H9 (cell line): ENCODE results near the gene KLRC3. TPM values are rescaled to one million over a fixed set of nuclear protein-coding genes. Genes with fewer than 3 reads are reported as not detected.
"Not testable (repeated sequence)": the region's sequence is repeated elsewhere in the genome, so short reads cannot be mapped to it uniquely, and the experiment has no call there.

Source experiments
- DNase-seq: peaks from one replicate; pipeline ENCODE4 v3.0.0-alpha.2; 2017
- H2AFZ ChIP-seq: one replicate; pipeline ENCODE4 v1.6.1; 2013; ENCODE audit warnings: mild to moderate bottlenecking, low read length, control low read depth, moderate library complexity
- H2AK5ac ChIP-seq: 2 replicates; pipeline ENCODE4 v1.6.1; 2013; ENCODE audit warnings: low read length, control low read depth, mixed read lengths; ENCODE audit not compliant: insufficient read length
- H2BK120ac ChIP-seq: one replicate; pipeline ENCODE4 v1.6.1; 2013; ENCODE audit warnings: low read depth, mild to moderate bottlenecking, low read length, control low read depth, inconsistent platforms; ENCODE audit not compliant: poor library complexity, severe bottlenecking
- H2BK12ac ChIP-seq: 2 replicates; pipeline ENCODE4 v1.6.1; 2013; ENCODE audit warnings: low read length, control low read depth, mixed read lengths, low read depth; ENCODE audit not compliant: insufficient read length
- H2BK15ac ChIP-seq: 2 replicates; pipeline ENCODE4 v1.6.1; 2013; ENCODE audit warnings: low read depth, low read length, control low read depth
- H2BK20ac ChIP-seq: one replicate; pipeline ENCODE4 v1.6.1; 2013; ENCODE audit warnings: low read depth, mild to moderate bottlenecking, low read length, control low read depth, inconsistent platforms; ENCODE audit not compliant: poor library complexity, severe bottlenecking
- H2BK5ac ChIP-seq: 2 replicates; pipeline ENCODE4 v1.6.1; 2013; ENCODE audit warnings: low read length, control low read depth, mixed read lengths; ENCODE audit not compliant: insufficient read length
- H3K14ac ChIP-seq: 2 replicates; pipeline ENCODE4 v1.6.1; 2013; ENCODE audit warnings: low read length, control low read depth; ENCODE audit not compliant: insufficient read depth
- H3K18ac ChIP-seq: 2 replicates; pipeline ENCODE4 v1.6.1; 2013; ENCODE audit warnings: low read depth, mild to moderate bottlenecking, mixed read lengths, low read length, control low read depth; ENCODE audit not compliant: insufficient read length
- H3K23ac ChIP-seq: 2 replicates; pipeline ENCODE4 v1.6.1; 2013; ENCODE audit warnings: low read length, control low read depth, mixed read lengths, low read depth; ENCODE audit not compliant: insufficient read length
- H3K23me2 ChIP-seq: 2 replicates; pipeline ENCODE4 v1.6.1; 2013; ENCODE audit warnings: low read depth, mild to moderate bottlenecking, mixed read lengths, low read length, control low read depth; ENCODE audit not compliant: insufficient read length, poor library complexity, severe bottlenecking
- H3K27ac ChIP-seq: 2 replicates; pipeline ENCODE4 v1.5.1; 2013; ENCODE audit warnings: low read length, control low read depth, mixed read lengths, low read depth; ENCODE audit not compliant: insufficient read length
- H3K27me3 ChIP-seq: 2 replicates; pipeline ENCODE4 v1.6.1; 2013; ENCODE audit warnings: low read length, control low read depth, inconsistent platforms; ENCODE audit not compliant: insufficient read depth
- H3K4ac ChIP-seq: 2 replicates; pipeline ENCODE4 v1.6.1; 2013; ENCODE audit warnings: low read depth, mild to moderate bottlenecking, control low read depth, inconsistent platforms, low read length, moderate library complexity
- H3K4me1 ChIP-seq: 2 replicates; pipeline ENCODE4 v1.6.1; 2013; ENCODE audit warnings: low read length, control low read depth, inconsistent platforms; ENCODE audit not compliant: insufficient read depth
- H3K4me2 ChIP-seq: 2 replicates; pipeline ENCODE4 v1.6.1; 2013; ENCODE audit warnings: low read length, control low read depth, mixed read lengths; ENCODE audit not compliant: insufficient read length, insufficient read depth
- H3K56ac ChIP-seq: 2 replicates; pipeline ENCODE4 v1.6.1; 2013; ENCODE audit warnings: low read depth, mild to moderate bottlenecking, mixed read lengths, low read length, control low read depth; ENCODE audit not compliant: insufficient read length
- H3K79me1 ChIP-seq: 2 replicates; pipeline ENCODE4 v1.6.1; 2013; ENCODE audit warnings: low read depth, mild to moderate bottlenecking, moderate library complexity, low read length, control low read depth, inconsistent platforms; ENCODE audit not compliant: insufficient read depth, poor library complexity, severe bottlenecking
- H3K79me2 ChIP-seq: 2 replicates; pipeline ENCODE4 v1.6.1; 2013; ENCODE audit warnings: low read length, control low read depth, inconsistent platforms; ENCODE audit not compliant: insufficient read depth
- H3K9ac ChIP-seq: 2 replicates; pipeline ENCODE4 v1.6.1; 2013; ENCODE audit warnings: low read length, control low read depth, mixed read lengths; ENCODE audit not compliant: insufficient read length; ENCODE audit errors: extremely low read depth
- H3K9me3 ChIP-seq: one replicate; pipeline ENCODE4 v1.6.1; 2013; ENCODE audit warnings: low read depth, low read length, inconsistent platforms; ENCODE audit not compliant: control insufficient read depth
- H3T11ph ChIP-seq: one replicate; pipeline ENCODE4 v1.6.1; 2013; ENCODE audit warnings: mild to moderate bottlenecking, low read length, control low read depth, inconsistent platforms
- H4K20me1 ChIP-seq: one replicate; pipeline ENCODE4 v1.6.1; 2013; ENCODE audit not compliant: control insufficient read depth, insufficient read length, insufficient read depth
- H4K5ac ChIP-seq: 2 replicates; pipeline ENCODE4 v1.6.1; 2013; ENCODE audit warnings: low read depth, mild to moderate bottlenecking, mixed read lengths, low read length, control low read depth; ENCODE audit not compliant: insufficient read length
- H4K8ac ChIP-seq: replicated peaks from 2 replicates; pipeline ENCODE4 v1.6.1; 2013; ENCODE audit warnings: low read length, control low read depth, mixed read lengths, low read depth; ENCODE audit not compliant: insufficient read length
- H4K91ac ChIP-seq: 2 replicates; pipeline ENCODE4 v1.6.1; 2013; ENCODE audit warnings: low read depth, mild to moderate bottlenecking, moderate library complexity, mixed read lengths, low read length, control low read depth; ENCODE audit not compliant: insufficient read length
- H3K27ac Mint-ChIP-seq, 3 experiments: 2 replicates in 2 of 3; 3 replicates in 1 of 3; pipeline ENCODE4 v1.8.0; 2020 to 2021; ENCODE audit warnings: mixed read lengths in 3 of 3, mild to moderate bottlenecking in 1 of 3, moderate library complexity in 1 of 3
- H3K27me3 Mint-ChIP-seq: 2 replicates; pipeline ENCODE4 v1.8.0; 2021; ENCODE audit warnings: low read depth, mild to moderate bottlenecking, moderate library complexity, mixed read lengths
- H3K36me3 Mint-ChIP-seq, 3 experiments: 2 replicates in 2 of 3; 3 replicates in 1 of 3; pipeline ENCODE4 v1.8.0; 2020 to 2021; ENCODE audit warnings: low read depth in 3 of 3, mixed read lengths in 3 of 3; ENCODE audit not compliant: insufficient read depth in 1 of 3
- H3K4me1 Mint-ChIP-seq, 2 experiments: 2 replicates each; pipeline ENCODE4 v1.8.0; 2020; ENCODE audit warnings: mixed read lengths in 2 of 2
- H3K4me3 Mint-ChIP-seq, 2 experiments: 2 replicates in 1 of 2; 3 replicates in 1 of 2; pipeline ENCODE4 v1.8.0; 2020 to 2021; ENCODE audit warnings: mild to moderate bottlenecking in 2 of 2, mixed read lengths in 2 of 2, moderate library complexity in 1 of 2
- H3K9me3 Mint-ChIP-seq, 2 experiments: 2 replicates in 1 of 2; 3 replicates in 1 of 2; pipeline ENCODE4 v1.8.0; 2020; ENCODE audit warnings: mild to moderate bottlenecking in 2 of 2, mixed read lengths in 2 of 2, moderate library complexity in 1 of 2
- WGBS: extraction: QIAGEN DNeasy Blood & Tissue Kit; methylation state at CpG from one replicate; pipeline ENCODE4 v1.1.7; 2013; ENCODE audit warnings: missing lambda C conversion rate, low lambda C conversion rate, mixed read lengths; ENCODE audit not compliant: insufficient read length; ENCODE audit errors: extremely low coverage; 5-methylcytosine and 5-hydroxymethylcytosine counted together
- total RNA-seq: library from RNA; stranded (reverse); gene quantifications from 2 replicates; pipeline ENCODE4 v1.2.1, GENCODE V29; 2021

KLRC3 gene
- total RNA-seq, 1 experiment from 2014 or later = not detected

- not testable (repeated sequence) for H3K27ac Mint-ChIP-seq, H3K79me1 ChIP-seq, H4K8ac ChIP-seq, H2BK5ac ChIP-seq, H3K4me1 Mint-ChIP-seq, H3K4me2 ChIP-seq, H3K9me3 ChIP-seq, H3K4ac ChIP-seq, H3K9ac ChIP-seq, H3K23me2 ChIP-seq, H3K36me3 Mint-ChIP-seq, H2BK12ac ChIP-seq, H4K5ac ChIP-seq, H2BK120ac ChIP-seq, H3K14ac ChIP-seq, H3T11ph ChIP-seq, H3K56ac ChIP-seq, H2BK15ac ChIP-seq, H4K91ac ChIP-seq, H3K4me1 ChIP-seq, H3K27me3 Mint-ChIP-seq, H3K27ac ChIP-seq, H3K27me3 ChIP-seq, H2AFZ ChIP-seq, H2AK5ac ChIP-seq, H3K79me2 ChIP-seq, DNase-seq, H4K20me1 ChIP-seq, H3K9me3 Mint-ChIP-seq, H2BK20ac ChIP-seq, H3K23ac ChIP-seq, H3K18ac ChIP-seq, H3K4me3 Mint-ChIP-seq
- no CpG with 5 or more reads among the region's 1 CpG for WGBS
Measured at GRCh38 chr12:10424260-10424899, 4.0 kb upstream of the KLRC3 start.

DNA sequence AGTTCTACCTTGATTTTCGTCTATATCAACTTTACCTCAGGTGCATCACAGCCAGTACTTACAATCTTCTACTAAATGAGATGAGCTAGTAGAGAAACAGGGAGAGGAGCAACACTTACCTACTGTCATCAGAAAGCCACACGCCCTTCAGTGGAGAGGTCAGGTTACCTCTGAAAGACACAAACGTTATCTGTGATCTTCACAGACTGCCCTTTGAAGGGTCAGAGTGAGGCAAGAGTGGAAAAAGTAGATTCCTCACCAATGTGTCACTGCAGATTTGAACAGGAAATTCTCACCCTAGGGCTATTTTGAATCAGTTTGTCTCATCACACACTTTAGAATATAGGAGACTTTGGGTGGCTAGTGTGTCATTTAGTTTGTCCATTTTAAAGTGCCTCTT is 1.8 kb upstream of the KLRC3 start:
- not testable (repeated sequence) for H2AK5ac ChIP-seq, H3K18ac ChIP-seq, H3K27ac Mint-ChIP-seq, H3K79me1 ChIP-seq, H4K91ac ChIP-seq, H3K23ac ChIP-seq, H3T11ph ChIP-seq, H3K4me1 Mint-ChIP-seq, H3K27ac ChIP-seq, H4K8ac ChIP-seq, H2BK5ac ChIP-seq, H4K20me1 ChIP-seq, DNase-seq, H3K79me2 ChIP-seq, H3K9me3 Mint-ChIP-seq, H3K9me3 ChIP-seq, H3K4me1 ChIP-seq, H3K4me2 ChIP-seq, H2BK20ac ChIP-seq, H3K9ac ChIP-seq, H3K23me2 ChIP-seq, H3K4ac ChIP-seq, H3K56ac ChIP-seq, H2BK15ac ChIP-seq, H3K27me3 Mint-ChIP-seq, H3K27me3 ChIP-seq, H3K14ac ChIP-seq, H4K5ac ChIP-seq, H3K4me3 Mint-ChIP-seq, H2AFZ ChIP-seq, H2BK120ac ChIP-seq, H2BK12ac ChIP-seq, H3K36me3 Mint-ChIP-seq
- whole genome bisulfite sequencing = no CpG with 5 or more reads among the region's 3 CpGs
